ENCODE results near the gene BIRC3. TPM values are rescaled to one million over a fixed set of nuclear protein-coding genes. Genes with fewer than 3 reads are reported as not detected.

BIRC3 gene
- total RNA-seq, 4 donors from 2014 or later = 33.8 to 160 (median 92.3) TPM

DNA sequence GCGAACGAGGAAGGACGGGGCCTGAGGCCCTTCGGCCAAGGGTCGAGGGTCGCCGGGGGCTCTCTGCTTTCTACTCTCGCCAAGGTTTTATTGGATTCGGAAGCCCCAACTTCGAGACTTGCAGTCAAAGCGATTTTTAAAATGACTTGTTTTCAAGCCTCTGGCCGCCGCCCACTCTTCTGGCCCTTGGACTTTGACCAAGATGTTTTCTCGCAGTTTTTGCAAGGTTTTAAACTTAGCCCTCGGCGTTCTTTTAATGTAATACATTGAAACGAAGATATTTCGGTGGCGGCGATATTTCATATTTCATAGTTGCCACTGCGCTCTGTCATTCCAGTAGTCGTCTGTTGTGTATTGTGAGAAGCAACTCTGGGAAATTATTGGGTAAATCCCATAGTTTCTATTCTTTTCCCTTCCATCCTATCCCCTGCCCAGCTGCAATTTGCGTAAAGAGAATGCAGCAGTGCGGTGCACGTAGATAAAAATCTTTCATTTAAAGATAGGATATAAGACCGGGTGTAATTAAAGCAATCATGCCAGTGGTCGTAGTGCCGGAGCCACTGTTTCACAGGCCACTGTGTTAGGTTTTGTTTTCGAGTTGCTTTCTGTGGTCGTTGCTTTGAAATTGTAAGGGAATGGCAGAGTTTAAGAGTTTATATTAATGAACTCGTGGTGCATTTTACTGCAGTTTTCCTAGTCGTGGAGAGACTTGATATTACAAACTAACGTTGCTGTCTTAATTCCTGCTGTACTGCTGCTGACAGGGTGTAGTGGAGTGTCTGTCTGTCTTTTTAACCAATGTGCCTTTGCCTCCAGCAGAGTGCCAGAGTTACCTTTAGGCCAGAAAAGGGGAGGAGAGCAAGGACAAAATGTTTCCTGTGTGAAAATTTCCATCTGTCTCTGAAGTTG lies 30.4 kb downstream of the BIRC3 start:
- peaks cover 0 to 23% (median 2%) of the 10 kb centered on the region in 4 donors for H3K4me1 ChIP-seq

DNA sequence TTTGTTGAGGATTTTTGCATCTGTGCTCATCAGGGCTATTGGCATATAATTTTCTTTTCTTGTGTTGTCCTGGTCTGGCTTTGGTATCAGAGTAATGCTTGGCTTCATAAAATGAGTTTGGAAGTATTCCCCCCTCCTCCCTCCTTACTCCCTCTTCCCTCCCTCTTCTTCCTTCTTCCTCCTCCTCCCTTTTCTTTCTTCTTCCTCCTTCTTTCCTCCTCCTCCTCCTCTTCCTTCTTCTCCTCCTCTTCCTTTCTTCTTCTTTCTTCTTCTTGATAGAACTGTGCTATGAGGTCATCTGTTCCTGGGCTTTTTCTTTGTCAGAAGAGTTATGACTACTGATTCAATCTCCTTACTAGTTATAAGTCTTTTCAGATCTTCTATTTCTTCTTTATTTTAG lies 39.8 kb downstream of the BIRC3 start:
- no peak for DNase-seq
- TF ChIP-seq, protein P1, sequence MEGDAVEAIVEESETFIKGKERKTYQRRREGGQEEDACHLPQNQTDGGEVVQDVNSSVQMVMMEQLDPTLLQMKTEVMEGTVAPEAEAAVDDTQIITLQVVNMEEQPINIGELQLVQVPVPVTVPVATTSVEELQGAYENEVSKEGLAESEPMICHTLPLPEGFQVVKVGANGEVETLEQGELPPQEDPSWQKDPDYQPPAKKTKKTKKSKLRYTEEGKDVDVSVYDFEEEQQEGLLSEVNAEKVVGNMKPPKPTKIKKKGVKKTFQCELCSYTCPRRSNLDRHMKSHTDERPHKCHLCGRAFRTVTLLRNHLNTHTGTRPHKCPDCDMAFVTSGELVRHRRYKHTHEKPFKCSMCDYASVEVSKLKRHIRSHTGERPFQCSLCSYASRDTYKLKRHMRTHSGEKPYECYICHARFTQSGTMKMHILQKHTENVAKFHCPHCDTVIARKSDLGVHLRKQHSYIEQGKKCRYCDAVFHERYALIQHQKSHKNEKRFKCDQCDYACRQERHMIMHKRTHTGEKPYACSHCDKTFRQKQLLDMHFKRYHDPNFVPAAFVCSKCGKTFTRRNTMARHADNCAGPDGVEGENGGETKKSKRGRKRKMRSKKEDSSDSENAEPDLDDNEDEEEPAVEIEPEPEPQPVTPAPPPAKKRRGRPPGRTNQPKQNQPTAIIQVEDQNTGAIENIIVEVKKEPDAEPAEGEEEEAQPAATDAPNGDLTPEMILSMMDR (IDR thresholded peaks at IDR 0.05) = no peak
- no peak for TF ChIP-seq POLR2A (IDR thresholded peaks at IDR 0.05)
- no peaks in the 10 kb centered on the region for H3K27me3 ChIP-seq
- peaks cover 0 to 45% (median 0%) of the 10 kb centered on the region in 3 donors for H3K36me3 ChIP-seq
- H3K4me3 ChIP-seq = no peak overlapping the region
- no peaks in the 10 kb centered on the region for H3K4me1 ChIP-seq
- no peak overlapping the region for H3K27ac ChIP-seq
- no peaks in the 10 kb centered on the region for H3K9me3 ChIP-seq

More for the DNA sequence above, 30.4 kb downstream of the BIRC3 start:
- H3K27me3 ChIP-seq = no peaks in the 10 kb centered on the region
- no peaks in the 10 kb centered on the region for H3K9me3 ChIP-seq
- H3K27ac ChIP-seq = peak overlapping the region; percentile 91 to 99 (median 96)
- TF ChIP-seq POLR2A (IDR thresholded peaks at IDR 0.05) = no peak
- TF ChIP-seq, protein P1 (IDR thresholded peaks at IDR 0.05) = peak in 1 of 6 experiments; percentile 4
- H3K36me3 ChIP-seq = peaks cover 0 to 18% (median 0%) of the 10 kb centered on the region in 3 donors
- H3K4me3 ChIP-seq = peak overlapping the region; percentile 57 to 85 (median 74)
- DNase-seq = no peak

DNA sequence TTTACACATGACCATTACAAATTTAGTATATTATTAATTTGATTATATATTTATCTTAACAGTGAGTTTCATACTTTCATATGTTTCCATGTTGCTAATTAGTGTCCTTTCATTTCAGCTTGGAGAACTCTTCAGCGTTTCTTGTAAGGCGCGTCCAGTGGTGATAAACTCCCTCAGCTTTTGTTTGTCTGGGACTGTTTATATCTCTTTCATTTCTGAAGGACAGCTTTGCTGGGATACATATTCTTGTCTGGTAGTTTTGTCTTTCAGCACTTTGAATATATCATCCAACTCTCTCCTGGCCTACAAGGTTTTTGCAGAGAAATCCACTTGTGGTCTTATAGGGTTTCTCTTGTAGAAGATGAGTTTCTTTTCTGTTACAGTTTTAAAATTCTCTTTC lies 42.1 kb downstream of the BIRC3 start:
- H3K36me3 ChIP-seq = peaks cover 0 to 59% (median 0%) of the 10 kb centered on the region in 3 donors
- TF ChIP-seq, protein P1 (IDR thresholded peaks at IDR 0.05) = no peak
- no peak for TF ChIP-seq POLR2A (IDR thresholded peaks at IDR 0.05)
- no peaks in the 10 kb centered on the region for H3K27me3 ChIP-seq
- H3K27ac ChIP-seq = no peak overlapping the region
- H3K4me1 ChIP-seq = no peaks in the 10 kb centered on the region
- no peak for DNase-seq
- no peak overlapping the region for H3K4me3 ChIP-seq
- no peaks in the 10 kb centered on the region for H3K9me3 ChIP-seq

DNA sequence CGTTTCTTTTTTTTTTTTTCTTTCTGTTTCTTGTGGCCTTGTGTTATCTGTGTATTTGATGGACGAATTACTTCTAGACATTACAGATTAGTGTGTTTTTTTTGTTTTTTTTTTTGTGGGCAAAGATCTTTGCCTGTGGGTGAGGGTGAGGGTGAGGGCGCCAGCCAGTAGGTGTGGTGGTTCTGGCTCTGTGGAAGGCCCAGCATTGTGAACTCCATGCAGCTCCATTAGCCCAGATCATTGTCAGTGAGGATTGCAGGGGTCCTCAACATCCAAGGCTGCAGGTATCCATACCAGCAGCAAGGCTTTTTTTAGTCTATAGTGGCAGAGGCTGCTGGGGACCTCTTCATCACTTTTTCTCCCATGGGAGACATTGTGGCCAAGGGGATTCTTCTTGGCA lies 43.4 kb downstream of the BIRC3 start:
- no peak for DNase-seq
- no peak overlapping the region for H3K4me3 ChIP-seq
- no peaks in the 10 kb centered on the region for H3K27me3 ChIP-seq
- H3K4me1 ChIP-seq = no peaks in the 10 kb centered on the region
- no peaks in the 10 kb centered on the region for H3K9me3 ChIP-seq
- H3K36me3 ChIP-seq = peaks cover 0 to 71% (median 0%) of the 10 kb centered on the region in 3 donors
- no peak for TF ChIP-seq POLR2A (IDR thresholded peaks at IDR 0.05)
- TF ChIP-seq, protein P1 (IDR thresholded peaks at IDR 0.05) = no peak
- no peak overlapping the region for H3K27ac ChIP-seq

DNA sequence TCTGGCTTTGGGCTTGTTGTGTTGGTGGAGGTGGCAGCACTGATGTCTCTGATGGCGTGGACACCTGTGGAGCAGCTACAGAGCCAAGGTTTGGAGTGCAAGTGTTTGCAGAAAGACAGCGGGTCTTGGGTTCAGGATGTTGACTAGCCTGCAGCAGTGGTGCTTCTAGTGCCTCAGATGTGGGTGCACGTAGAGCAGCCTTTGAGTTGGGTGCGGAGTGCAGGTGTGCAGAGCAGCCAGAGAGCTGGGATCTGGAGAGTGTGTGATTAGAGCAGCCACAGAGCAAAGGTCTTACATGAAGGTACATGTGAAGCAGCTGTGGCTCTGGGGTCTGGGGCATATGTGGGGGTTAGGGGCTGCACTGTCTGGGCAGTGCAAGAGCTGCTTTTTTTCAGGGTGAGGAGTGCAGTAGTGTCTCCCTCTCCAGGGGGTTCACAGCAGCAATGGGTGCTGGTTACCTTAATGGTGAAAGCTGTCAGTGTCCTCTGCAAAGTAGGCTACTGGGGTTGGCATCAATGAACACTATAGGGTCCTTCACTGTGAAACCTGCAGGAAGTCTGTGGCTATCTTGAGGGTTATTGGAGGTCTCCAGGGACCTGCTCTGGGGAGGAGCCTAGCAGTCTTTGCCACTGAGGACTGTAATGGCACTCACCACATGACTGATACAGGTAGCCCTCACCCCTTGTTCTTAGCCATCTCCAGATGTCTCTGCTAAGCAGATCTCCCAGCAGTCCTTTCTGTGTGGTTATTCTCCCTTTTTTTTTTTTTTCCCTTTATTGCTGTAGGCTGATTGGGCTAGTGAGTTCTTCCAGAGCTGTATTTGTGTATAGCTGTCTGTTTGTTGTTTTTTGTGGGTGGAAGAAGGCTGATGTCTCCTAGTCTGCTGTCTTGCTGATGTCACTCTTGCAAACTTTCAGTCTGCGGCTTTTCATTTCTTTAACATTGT lies 44.1 kb downstream of the BIRC3 start:
- TF ChIP-seq, protein P1 (IDR thresholded peaks at IDR 0.05) = no peak
- no peak for TF ChIP-seq POLR2A (IDR thresholded peaks at IDR 0.05)
- Histone ChIP-seq H3K36me3 (peaks cover 0 to 78% (median 0%) of the 10 kb centered on the region in 3 donors), H3K4me1 (no peaks in the 10 kb centered on the region), H3K27me3 (no peaks in the 10 kb centered on the region), H3K9me3 (no peaks in the 10 kb centered on the region), H3K27ac (peak overlapping the region in 1 of 4 donors; percentile 38), H3K4me3 (no peak overlapping the region)
- peak in 1 of 3 donors; percentile 29 for DNase-seq
